Measurements from ENCODE around the gene DDX46.

DNA sequence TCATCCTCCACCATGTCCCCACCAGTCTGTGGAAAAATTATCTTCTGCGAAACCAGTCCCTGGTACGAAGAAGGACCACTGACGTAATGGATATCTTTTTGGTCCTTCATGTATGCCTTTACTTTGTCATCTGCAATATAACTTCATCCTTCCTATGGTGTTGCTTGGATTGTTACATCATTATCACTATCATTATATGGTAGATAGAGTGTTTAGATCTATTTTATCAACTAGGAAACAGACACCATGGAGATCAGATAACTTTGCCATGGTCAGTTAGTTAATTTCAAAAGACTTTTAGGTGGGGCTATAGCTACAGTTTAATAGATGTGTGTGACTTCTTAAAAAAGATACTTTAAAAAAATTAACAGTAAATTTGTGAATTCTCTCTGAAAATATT lies 44.0 kb upstream of the DDX46 start:
- TF ChIP-seq USF1 (IDR thresholded peaks at IDR 0.05): no peak
- TF ChIP-seq, protein P1, sequence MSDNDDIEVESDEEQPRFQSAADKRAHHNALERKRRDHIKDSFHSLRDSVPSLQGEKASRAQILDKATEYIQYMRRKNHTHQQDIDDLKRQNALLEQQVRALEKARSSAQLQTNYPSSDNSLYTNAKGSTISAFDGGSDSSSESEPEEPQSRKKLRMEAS (IDR thresholded peaks at IDR 0.05): no peak
- no peak for TF ChIP-seq REST (IDR thresholded peaks at IDR 0.05; ENCODE audit: low read depth)
- TF ChIP-seq EP300 (IDR thresholded peaks at IDR 0.05; ENCODE audit: borderline replicate concordance): no peak
- no peak for TF ChIP-seq RAD21 (IDR thresholded peaks at IDR 0.05; ENCODE audit: low read depth)
- TF ChIP-seq TAF1 (IDR thresholded peaks at IDR 0.05; ENCODE audit: low read depth): no peak
- TF ChIP-seq CEBPB (IDR thresholded peaks at IDR 0.05): no peak
- TF ChIP-seq NFIC (IDR thresholded peaks at IDR 0.05): no peak
- TF ChIP-seq FOXM1 (IDR thresholded peaks at IDR 0.05; ENCODE audit: borderline replicate concordance, low read depth): no peak
- TF ChIP-seq YY1 (IDR thresholded peaks at IDR 0.05; ENCODE audit: low read depth): no peak
- no peak for TF ChIP-seq ZBTB7A (IDR thresholded peaks at IDR 0.05; ENCODE audit: low read depth)
- no peak for TF ChIP-seq EGR1 (IDR thresholded peaks at IDR 0.05)
